Stimulated activated CD8-positive, alpha-beta memory T cell treated with anti-CD3 and anti-CD28 coated beads, Interleukin-7, amount 100 ng/mL, for 24 hours (primary cell): ENCODE data around the gene SMARCC1.
"Not testable (repeated sequence)": the region's sequence is repeated elsewhere in the genome, so short reads cannot be mapped to it uniquely, and the experiment has no call there.

Experiments used
- DNase-seq: peaks from one replicate; pipeline ENCODE4 v3.0.0-alpha.2; 2020; ENCODE audit warnings: low read depth

SMARCC1 gene

DNA sequence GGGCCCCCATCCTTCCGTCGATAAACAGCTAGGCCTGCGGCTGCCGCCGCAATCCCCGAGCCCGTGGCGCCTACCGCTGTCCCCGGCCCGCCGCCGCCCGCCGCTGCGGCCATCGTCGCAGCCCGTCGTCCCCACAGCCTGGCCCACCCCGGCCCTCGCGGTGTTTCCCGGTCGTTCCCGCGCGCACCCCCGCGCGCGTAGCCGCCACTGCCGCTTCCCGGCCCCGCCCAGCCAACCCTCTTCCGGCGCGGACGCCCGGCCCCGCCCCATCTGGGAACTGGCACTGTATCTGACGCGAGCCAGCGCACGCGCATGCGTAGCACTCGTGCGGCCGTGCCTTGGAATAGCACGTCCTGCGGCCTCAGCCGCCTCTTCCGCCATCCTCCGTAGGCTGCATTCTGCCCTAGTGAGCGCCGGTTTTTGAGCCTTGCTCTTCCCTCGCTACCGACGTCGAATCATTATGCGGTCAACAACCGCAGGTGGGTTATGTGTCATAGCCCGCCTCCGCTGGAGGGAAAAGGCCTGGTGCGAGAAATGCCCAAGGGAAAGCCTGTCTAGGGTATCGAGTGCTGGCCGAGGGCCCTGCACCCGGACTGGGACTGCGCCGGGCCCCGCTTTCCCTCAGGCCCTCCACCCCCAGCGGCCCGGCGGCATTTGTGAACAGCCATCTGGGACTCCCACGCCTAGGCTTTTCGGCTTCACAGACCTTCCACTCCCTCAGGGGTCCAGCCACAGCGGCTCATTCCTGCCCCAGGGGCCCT lies at the start of gene SMARCC1:
SMARCC1 (minus strand) TSS at position 209 of the 761 bp plus-strand sequence; CDS start at position 113, 96 bp downstream.
- peak; percentile 95 for DNase-seq

GRCh38 chr3:47829482-47829881 lies 47.8 kb upstream of the SMARCC1 start:
- DNase-seq = not testable (repeated sequence)

DNA sequence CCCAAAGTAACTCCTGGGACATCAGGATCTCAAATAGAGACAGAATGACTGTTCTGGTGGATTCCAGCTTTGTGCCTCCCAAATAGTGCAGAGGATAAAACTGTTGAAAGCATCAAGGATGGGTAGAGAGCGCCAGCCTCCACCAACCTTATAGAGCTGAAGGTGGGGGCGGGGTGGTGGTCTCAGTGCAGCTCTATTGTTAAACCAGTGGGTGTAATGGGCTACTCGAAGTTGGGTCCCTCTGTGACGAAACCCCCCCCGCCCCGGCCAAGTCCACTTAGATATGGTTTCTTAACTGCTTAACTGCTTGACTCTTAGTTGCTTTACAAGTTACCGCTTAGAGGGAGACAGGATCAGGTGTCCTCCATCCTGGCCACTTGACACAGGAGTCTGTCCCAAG lies 43.9 kb upstream of the SMARCC1 start:
- no peak for DNase-seq

GRCh38 chr3:47824541-47825473 lies 43.1 kb upstream of the SMARCC1 start:
- DNase-seq = peak; percentile 35

GRCh38 chr3:47817609-47818008 lies 35.9 kb upstream of the SMARCC1 start:
- no peak for DNase-seq

GRCh38 chr3:47813551-47814177 lies 32.0 kb upstream of the SMARCC1 start:
- DNase-seq = no peak

DNA sequence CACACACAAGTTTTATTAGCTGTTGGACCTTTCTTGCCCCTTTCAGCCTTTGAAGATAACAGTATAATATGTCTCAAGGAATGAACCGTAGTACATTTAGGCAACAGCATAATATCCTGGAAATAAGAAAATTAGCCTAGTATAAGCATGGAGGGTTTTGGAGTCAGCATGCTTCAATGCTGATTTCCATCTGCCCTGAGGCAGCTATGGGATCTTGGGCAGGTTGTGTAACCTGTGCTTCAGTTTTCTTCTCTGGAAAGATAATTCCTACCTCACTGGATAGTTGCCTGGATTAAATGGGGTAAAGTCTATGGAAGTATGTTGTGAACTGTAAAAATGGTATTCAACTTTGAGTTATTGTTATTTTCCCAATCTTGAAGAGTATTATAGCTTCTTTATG lies 22.9 kb upstream of the SMARCC1 start:
- DNase-seq = no peak

GRCh38 chr3:47803480-47804025 lies 21.9 kb upstream of the SMARCC1 start:
- no peak for DNase-seq

GRCh38 chr3:47802734-47803479 lies 21.2 kb upstream of the SMARCC1 start, which contains the start of gene DHX30:
Gene DHX30, plus strand, starts transcription at chr3:47803138. Its CDS starts 7,546 bp downstream, at chr3:47810684.
- DNase-seq = peak; percentile 72

DNA sequence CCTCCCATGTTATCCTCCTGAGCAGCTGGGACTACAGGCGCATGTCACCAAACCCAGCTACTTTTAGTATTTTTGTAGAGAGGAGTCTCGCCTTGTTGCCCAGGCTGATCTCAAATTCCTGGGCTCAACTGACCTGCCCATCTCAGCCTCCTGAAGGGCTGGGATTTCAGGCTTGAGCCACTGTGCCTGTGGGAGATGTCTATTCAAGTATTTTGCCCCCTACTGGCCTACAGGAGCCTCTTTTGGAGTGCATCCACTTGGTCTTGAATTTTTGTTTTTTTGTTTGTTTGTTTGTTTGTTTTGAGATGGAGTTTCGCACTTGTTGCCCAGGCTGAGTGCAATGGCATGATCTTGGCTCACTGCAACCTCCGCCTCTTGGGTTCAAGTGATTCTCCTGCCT lies 18.0 kb upstream of the SMARCC1 start:
- no peak for DNase-seq

DNA sequence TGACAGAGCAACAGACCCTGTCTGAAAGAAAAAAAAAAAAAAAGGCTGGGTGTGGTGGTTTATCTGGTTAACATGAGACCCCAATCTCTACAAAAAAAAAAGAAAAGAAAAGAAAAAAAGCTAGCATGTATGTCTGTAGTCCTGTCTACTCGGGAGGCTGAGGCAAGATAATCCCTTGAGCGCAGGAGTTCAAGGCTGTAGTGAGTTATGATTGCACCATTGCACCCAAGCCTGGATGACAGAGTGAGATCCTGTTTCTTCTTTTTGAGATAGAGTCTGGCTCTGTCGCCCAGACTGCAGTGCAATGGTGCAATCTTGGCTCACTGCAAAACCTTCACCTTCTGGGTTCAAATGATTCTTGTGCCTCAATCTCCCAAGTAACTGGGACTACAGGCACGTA lies 12.9 kb upstream of the SMARCC1 start:
- DNase-seq = no peak

DNA sequence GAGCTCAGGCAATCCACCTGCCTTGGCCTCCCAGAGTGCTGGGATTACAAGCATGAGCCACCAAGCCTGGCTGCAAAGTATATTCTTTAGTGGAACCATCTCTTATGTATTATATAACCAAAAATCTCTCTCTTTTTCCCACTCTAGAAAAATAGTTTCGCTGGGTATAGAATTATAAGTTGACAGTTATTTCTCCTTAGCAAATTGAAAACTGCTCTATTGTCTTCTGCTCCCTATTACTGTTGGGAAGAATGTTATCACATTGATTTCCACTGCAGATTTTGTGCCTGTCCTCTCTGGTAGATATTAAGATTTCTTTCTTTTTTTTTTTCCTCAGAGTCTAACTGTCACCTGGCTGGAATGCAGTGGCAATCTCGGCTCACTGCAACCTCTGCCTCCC lies 11.0 kb upstream of the SMARCC1 start:
- no peak for DNase-seq

DNA sequence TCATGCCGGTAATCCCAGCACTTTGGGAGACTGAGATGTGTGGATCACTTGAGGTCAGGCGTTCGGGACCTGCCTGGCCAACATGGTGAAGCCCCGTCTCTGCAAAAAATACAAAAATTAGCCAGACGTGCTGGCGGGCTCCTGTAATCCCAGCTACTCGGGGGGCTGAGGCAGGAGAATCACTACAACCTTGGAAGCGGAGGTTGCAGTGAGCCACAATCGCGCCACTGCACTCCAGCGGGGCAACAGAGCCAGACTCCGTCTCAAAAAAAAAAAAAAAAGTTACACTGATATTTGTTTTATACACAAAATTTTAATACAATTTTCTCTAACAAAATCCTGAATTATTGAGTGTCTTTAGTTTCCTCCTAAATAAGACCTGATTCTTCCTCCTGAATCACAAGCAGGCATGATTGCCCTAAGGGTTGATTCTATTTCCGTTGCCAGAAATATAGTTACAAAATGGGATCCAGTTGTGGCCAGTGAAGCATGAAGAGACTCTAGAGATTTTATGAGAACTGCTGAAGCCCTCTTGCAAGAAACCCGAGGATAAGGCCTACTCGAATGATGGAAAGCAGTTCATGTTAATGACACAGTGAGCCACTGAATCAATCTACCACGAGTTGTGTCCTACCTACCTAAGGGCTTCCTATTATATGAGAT lies 9.6 kb upstream of the SMARCC1 start:
- DNase-seq = no peak

GRCh38 chr3:47783673-47784072 lies 2.0 kb upstream of the SMARCC1 start:
- DNase-seq = no peak

GRCh38 chr3:47782446-47783308 lies 984 bp upstream of the SMARCC1 start:
- DNase-seq = no peak

DNA sequence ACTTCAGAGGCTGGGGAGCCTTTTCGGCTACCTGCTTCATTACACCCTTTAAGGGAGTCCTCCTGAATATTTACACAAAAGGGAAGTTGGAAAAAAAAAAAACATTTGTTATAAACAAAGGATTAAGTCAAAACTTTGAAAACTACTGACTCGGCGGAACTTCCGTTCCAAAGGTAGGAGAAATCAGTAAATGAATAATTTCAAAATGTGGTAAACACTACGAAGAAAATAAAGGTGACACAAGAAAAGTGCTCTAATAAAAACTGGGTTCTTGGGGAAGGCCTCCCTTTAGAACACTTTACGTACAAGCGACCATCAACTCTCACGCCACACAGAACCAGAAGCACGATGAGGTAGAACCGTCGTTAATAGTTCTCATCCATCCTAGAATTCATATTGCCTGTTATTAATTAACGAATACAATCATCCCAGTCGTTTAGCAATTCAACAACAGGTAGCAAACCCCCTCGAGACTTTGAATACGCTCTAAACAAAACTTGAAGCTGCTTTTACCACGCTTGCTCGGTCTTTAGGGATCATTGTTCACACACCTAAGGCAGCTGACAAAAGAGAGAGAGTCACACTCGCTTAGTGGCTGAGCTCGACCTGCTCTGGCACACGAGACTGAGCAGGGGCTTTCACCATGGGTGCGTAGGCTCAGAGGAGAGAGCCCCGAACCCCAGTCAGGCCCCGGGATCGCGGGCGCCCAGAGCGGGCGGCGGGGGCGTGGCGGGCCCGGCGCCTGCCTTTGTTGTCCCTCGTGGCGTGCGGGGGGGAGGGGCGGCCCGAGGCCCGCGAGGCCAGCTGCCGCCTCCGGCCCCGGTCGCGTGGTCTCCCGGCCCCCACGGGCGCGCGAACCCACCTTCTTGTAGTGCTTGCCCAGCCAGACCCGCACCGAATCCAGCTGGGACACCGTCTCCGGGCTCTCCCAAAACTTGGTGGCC lies 680 bp downstream of the SMARCC1 start:
- peak; percentile 41 for DNase-seq

GRCh38 chr3:47778746-47779145 lies 2.9 kb downstream of the SMARCC1 start:
- no peak for DNase-seq

- no peak for DNase-seq
Measured at GRCh38 chr3:47772788-47773187, 8.9 kb downstream of the SMARCC1 start.

DNA sequence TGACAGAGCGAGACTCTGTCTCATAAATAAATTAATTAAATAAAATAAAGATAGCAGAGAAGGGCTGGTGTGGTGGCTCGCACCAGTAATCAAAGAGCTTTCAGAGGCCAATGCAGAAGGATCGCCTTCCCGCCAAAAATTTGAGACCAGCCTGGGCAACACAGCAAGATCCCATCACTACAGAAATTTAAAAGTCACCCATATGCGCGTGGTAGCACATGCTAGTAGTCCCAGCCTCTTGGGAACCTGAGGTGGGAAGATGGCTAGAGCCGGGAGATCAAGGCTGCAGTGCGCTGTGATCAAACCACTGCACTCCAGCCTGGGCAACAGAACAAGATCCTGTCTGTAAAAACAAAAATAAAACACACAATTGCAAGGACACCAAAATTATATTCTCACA lies 9.6 kb downstream of the SMARCC1 start:
- no peak for DNase-seq
